WTC11 (cell line): ENCODE data around the gene CCDC121.

Source experiments
- E2F5 ChIP-seq: sonication (generic); formaldehyde crosslinking; IDR thresholded peaks from 2 replicates; pipeline ENCODE4 v1.8.1; 2022; ENCODE audit warnings: mild to moderate bottlenecking, moderate library complexity, missing genetic modification reagents
- NR2C2 ChIP-seq: sonication (generic); formaldehyde crosslinking; IDR thresholded peaks from 2 replicates; pipeline ENCODE4 v1.8.0; 2022; ENCODE audit warnings: mild to moderate bottlenecking, missing genetic modification reagents
- NR3C1 ChIP-seq: sonication (generic); formaldehyde crosslinking; conservative IDR thresholded peaks from 2 replicates; pipeline ENCODE4 v1.8.1; 2023; ENCODE audit warnings: low read depth, mild to moderate bottlenecking, missing genetic modification reagents
- TF ChIP-seq, protein P1 (sequence below): sonication (generic); formaldehyde crosslinking; IDR thresholded peaks from 2 replicates; pipeline ENCODE4 v1.8.1; 2023; ENCODE audit warnings: mild to moderate bottlenecking, missing genetic modification reagents
- TF ChIP-seq, protein P2 (sequence below): fragments of 200-600 bp; IDR thresholded peaks from 2 replicates; pipeline ENCODE4 v1.8.0; 2022; ENCODE audit warnings: antibody characterized with exemption

DNA sequence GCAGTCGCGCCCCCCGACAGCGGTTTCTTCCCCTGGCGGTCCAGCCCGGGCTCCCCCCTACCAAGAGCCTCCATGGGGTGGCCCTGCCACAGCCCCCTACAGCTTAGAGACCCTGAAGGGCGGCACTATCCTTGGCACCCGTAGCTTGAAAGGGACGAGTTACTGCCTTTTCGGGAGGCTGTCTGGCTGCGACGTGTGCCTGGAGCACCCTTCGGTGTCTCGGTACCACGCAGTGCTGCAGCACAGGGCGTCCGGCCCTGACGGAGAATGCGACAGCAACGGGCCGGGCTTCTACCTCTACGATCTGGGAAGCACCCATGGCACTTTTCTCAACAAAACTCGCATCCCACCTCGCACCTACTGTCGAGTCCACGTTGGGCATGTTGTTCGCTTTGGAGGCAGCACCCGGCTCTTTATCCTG, 35.4 kb upstream of the CCDC121 start:
- TF ChIP-seq, protein P1, sequence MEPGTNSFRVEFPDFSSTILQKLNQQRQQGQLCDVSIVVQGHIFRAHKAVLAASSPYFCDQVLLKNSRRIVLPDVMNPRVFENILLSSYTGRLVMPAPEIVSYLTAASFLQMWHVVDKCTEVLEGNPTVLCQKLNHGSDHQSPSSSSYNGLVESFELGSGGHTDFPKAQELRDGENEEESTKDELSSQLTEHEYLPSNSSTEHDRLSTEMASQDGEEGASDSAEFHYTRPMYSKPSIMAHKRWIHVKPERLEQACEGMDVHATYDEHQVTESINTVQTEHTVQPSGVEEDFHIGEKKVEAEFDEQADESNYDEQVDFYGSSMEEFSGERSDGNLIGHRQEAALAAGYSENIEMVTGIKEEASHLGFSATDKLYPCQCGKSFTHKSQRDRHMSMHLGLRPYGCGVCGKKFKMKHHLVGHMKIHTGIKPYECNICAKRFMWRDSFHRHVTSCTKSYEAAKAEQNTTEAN: no peak
- TF ChIP-seq E2F5 (CRISPR knock-in tag): no peak
- TF ChIP-seq NR3C1 (CRISPR knock-in tag): no peak
- TF ChIP-seq NR2C2: no peak
- TF ChIP-seq, protein P2, sequence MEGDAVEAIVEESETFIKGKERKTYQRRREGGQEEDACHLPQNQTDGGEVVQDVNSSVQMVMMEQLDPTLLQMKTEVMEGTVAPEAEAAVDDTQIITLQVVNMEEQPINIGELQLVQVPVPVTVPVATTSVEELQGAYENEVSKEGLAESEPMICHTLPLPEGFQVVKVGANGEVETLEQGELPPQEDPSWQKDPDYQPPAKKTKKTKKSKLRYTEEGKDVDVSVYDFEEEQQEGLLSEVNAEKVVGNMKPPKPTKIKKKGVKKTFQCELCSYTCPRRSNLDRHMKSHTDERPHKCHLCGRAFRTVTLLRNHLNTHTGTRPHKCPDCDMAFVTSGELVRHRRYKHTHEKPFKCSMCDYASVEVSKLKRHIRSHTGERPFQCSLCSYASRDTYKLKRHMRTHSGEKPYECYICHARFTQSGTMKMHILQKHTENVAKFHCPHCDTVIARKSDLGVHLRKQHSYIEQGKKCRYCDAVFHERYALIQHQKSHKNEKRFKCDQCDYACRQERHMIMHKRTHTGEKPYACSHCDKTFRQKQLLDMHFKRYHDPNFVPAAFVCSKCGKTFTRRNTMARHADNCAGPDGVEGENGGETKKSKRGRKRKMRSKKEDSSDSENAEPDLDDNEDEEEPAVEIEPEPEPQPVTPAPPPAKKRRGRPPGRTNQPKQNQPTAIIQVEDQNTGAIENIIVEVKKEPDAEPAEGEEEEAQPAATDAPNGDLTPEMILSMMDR: no peak
